Uterus (tissue), 2 donors: Measurements from ENCODE around the gene HLCS.

Experiments
- POLR2A ChIP-seq, 2 donors: fragments of 450-650 bp; IDR thresholded peaks; one replicate each; pipeline ENCODE4 v1.6.1; 2016; ENCODE audit warnings: antibody characterized with exemption in 2 of 2, mild to moderate bottlenecking in 1 of 2, moderate library complexity in 1 of 2
- TF ChIP-seq, protein P1 (sequence below), 4 experiments: fragments of 200-600 bp in 2 of 4; fragments of 450-650 bp in 2 of 4; sonication (generic) in 2 of 4; IDR thresholded peaks; one replicate each; pipeline ENCODE4 v1.5.1; 2016 to 2019; ENCODE audit warnings: antibody characterized with exemption in 4 of 4, mild to moderate bottlenecking in 2 of 4, moderate library complexity in 1 of 4

DNA sequence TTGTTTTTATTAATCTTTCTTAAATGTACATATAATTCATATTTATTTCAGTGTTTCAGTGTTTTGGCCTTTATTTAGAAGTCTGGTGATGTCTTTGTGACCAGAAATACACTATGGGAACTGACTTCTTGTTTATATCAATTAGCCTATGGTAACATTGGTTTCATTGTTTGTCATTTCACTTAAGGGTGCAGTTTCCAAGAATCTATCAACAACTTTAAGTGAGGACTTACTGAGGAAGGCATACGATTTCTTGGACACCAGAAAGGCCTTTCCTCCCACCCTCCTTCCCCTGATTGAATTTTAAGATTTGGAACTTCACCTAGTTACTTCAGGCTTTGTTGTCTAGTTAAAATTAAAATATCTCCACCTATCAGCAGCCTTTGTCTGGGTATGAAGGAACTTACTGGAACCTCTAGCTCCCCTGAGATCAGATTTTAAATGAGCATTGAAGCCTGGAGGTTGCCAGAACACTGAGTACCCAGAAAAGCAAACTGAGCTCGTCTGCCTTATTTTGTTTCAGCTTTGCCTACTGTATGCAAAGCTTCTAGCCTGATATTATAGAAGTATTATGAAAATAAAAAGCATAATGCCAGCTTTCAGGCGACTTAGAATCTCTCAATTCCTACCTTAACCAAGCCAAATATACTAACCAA lies 34.2 kb downstream of the HLCS start:
- TF ChIP-seq, protein P1, sequence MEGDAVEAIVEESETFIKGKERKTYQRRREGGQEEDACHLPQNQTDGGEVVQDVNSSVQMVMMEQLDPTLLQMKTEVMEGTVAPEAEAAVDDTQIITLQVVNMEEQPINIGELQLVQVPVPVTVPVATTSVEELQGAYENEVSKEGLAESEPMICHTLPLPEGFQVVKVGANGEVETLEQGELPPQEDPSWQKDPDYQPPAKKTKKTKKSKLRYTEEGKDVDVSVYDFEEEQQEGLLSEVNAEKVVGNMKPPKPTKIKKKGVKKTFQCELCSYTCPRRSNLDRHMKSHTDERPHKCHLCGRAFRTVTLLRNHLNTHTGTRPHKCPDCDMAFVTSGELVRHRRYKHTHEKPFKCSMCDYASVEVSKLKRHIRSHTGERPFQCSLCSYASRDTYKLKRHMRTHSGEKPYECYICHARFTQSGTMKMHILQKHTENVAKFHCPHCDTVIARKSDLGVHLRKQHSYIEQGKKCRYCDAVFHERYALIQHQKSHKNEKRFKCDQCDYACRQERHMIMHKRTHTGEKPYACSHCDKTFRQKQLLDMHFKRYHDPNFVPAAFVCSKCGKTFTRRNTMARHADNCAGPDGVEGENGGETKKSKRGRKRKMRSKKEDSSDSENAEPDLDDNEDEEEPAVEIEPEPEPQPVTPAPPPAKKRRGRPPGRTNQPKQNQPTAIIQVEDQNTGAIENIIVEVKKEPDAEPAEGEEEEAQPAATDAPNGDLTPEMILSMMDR (IDR thresholded peaks at IDR 0.05): no peak
- TF ChIP-seq POLR2A (IDR thresholded peaks at IDR 0.05): no peak
